NCI-H82 (cell line): Measurements from ENCODE around the gene SCYGR4.
"Not testable (repeated sequence)": the region's sequence is repeated elsewhere in the genome, so short reads cannot be mapped to it uniquely, and the experiment has no call there.

Experiments
- DNase-seq: peaks from one replicate; lab custom pipeline; 2025; lab: John Stamatoyannopoulos, UW

Gene SCYGR4

DNA sequence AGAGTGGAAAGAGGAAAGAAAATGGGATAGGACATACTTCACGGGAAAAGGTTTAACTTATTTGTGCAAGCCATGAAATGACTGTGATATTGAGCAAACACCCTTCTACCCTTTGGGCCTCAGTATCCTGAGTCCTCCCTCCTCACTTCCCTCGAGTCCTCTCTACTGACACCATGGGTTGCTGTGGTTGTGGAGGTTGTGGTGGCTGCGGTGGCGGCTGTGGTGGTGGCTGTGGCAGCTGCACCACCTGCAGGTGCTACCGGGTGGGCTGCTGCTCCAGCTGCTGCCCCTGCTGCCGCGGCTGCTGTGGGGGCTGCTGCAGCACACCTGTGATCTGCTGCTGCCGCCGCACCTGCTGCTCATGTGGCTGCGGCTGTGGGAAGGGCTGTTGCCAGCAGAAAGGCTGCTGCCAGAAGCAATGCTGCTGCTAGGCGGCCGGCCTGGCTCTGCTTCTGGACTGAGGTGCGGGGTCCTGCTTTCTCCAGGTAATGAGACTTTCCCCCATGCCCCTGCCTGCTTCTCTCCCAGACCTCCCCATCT lies 49.4 kb downstream of the SCYGR4 start, which contains the start of gene SCYGR5:
TSS of gene SCYGR5 (plus strand) at position 174 of the 540 bp plus-strand sequence. CDS start at position 174, 0 bp downstream.
- DNase-seq, result not testable (repeated sequence)
